Omental fat pad (tissue), 4 donors: ENCODE results near the gene ST3GAL3. TPM values are rescaled to one million over a fixed set of nuclear protein-coding genes. Genes with fewer than 3 reads are reported as not detected.

Source experiments
- ATAC-seq: fragments of 150-250 bp; one replicate; pipeline ENCODE4 v1.9.1; 2016; ENCODE audit warnings: mild to moderate bottlenecking, moderate library complexity; ENCODE audit not compliant: low FRiP score
- DNase-seq: peaks from one replicate; pipeline ENCODE4 v3.0.0-alpha.2; 2019; ENCODE audit warnings: low spot score
- total RNA-seq, 4 donors: library from RNA; depleted of rRNA; stranded (reverse); fragments of >200 nt; gene quantifications; one replicate each; pipeline ENCODE4 v1.1.0, GENCODE V29; 2016
- TF ChIP-seq, protein P1 (sequence below), 3 donors: fragments of 450-650 bp; IDR thresholded peaks; one replicate each; pipeline ENCODE4 v1.5.1; 2016 to 2017; ENCODE audit warnings: antibody characterized with exemption in 3 of 3, mild to moderate bottlenecking in 3 of 3, moderate library complexity in 2 of 3

Gene ST3GAL3
- total RNA-seq, 4 donors from 2014 or later, result 13.4 to 23.9 (median 20.1) TPM

DNA sequence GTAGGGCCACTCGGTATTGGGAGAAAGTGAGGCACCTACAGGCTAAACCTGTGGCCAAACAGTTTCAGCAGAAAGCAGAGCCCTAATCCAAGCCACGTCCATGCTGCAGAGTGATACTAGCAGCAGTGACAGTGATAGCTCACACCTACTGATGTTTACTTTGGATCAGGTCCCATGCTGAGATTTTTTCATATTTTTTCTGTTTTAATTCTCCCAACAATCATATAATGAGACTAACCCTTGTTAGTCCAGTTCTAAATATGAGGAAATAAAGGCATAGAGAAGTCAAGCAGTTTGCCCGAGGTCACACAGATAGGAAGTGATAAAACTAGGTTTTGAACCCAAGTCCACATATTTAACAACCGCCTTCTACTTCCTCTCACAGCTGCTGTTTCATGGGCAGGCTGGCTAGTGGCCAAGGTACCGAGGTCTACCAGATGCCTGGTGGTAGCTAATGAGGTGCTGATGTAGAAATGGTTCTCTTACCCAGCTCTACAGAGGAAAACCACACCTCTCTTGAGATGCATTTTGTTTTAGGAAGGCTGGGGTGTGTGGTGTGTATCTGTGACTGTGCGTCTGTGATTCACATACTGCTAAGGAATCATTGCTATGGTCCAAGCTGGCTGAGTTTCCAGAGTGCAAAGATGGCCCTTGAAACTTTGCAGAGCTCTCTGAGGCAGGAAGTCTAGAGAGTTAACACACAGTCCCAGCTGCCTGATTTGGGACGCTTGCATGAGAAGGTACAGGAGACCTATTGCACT lies 146.0 kb downstream of the ST3GAL3 start:
- ATAC-seq, result no peak
- no peak for DNase-seq
- TF ChIP-seq, protein P1, sequence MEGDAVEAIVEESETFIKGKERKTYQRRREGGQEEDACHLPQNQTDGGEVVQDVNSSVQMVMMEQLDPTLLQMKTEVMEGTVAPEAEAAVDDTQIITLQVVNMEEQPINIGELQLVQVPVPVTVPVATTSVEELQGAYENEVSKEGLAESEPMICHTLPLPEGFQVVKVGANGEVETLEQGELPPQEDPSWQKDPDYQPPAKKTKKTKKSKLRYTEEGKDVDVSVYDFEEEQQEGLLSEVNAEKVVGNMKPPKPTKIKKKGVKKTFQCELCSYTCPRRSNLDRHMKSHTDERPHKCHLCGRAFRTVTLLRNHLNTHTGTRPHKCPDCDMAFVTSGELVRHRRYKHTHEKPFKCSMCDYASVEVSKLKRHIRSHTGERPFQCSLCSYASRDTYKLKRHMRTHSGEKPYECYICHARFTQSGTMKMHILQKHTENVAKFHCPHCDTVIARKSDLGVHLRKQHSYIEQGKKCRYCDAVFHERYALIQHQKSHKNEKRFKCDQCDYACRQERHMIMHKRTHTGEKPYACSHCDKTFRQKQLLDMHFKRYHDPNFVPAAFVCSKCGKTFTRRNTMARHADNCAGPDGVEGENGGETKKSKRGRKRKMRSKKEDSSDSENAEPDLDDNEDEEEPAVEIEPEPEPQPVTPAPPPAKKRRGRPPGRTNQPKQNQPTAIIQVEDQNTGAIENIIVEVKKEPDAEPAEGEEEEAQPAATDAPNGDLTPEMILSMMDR (IDR thresholded peaks at IDR 0.05), result no peak

DNA sequence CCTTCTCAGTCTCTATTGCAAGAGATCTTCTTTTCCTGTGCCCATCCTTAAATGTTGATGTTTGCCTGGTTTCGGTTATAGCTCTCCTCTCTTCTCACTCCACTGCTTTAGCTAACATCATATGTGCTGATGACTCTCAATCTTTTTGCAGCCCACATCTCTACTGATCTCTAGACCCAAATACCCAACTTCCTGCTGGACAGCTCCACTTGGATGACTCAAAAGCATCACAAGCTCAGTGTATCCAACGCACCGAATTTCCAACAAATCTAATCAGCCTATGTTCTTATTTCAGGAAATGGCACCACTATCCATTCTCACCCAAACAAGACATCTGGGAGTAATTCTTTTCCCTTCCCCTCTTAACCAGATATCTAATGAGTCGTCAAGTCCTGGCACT lies 147.1 kb downstream of the ST3GAL3 start:
- no peak for DNase-seq
- TF ChIP-seq, protein P1 (IDR thresholded peaks at IDR 0.05), result no peak
- ATAC-seq, result no peak

DNA sequence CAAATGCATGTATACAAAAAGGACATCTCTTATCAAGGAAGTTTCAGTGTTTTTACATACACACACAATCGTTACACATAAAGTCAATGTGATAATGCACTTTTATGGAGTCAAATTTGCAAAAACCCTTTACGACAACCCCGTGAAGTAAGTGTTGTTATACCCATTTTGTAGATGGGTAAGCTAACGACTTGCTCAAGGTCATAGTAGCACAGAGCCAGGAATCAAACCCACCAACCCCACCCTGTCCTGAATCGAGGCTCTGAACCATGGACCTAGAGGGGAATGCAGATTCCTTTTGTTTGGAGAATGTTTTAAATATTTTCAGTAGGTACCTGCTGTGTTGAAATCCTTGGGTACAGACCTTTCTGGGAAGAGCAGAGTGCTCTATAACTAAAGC lies 148.9 kb downstream of the ST3GAL3 start:
- TF ChIP-seq, protein P1 (IDR thresholded peaks at IDR 0.05), result no peak
- DNase-seq (no peak), ATAC-seq (no peak)

DNA sequence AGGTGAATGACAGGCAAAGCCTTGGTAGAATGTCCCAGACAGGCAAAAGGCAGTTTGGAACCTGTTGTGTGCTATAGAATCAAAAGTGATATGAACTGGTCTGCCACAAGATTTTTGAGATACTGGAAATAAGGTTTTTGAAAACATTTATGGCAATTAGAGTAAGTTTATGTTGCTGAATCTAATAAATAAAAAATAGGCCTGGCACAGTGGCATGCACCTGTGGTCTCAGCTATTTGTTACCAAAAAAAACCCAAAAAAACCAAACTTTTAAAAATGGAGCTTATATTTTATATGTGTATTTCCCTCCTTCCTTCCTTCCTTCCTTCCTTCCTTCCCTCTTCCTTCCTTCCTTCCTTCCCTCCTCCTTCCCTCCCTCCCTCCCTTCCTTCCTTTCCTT lies 149.8 kb downstream of the ST3GAL3 start:
- TF ChIP-seq, protein P1 (IDR thresholded peaks at IDR 0.05), result no peak
- DNase-seq (no peak), ATAC-seq (no peak)

DNA sequence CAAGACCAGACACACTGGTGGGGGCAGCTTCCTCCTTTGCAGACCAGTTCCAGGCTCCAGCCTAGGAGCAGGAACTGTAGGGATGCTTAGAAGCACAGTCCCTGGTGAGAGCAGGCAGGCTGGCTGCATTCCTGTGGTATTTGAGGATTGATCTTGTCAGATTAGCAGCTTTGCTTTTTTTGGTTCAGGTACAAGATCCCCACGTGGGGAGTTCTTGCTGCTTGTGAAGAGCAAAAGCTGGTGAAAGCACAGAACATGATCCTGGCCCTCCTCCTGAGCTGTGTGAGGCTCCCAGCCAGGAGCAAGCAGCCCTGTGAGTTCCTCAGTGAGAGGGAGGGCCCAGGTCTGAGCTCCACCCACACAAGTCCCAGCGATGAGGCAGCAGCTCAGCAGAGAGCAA lies 151.0 kb downstream of the ST3GAL3 start:
- ATAC-seq (peak; percentile 83), DNase-seq (no peak)
- TF ChIP-seq, protein P1 (IDR thresholded peaks at IDR 0.05), result no peak

DNA sequence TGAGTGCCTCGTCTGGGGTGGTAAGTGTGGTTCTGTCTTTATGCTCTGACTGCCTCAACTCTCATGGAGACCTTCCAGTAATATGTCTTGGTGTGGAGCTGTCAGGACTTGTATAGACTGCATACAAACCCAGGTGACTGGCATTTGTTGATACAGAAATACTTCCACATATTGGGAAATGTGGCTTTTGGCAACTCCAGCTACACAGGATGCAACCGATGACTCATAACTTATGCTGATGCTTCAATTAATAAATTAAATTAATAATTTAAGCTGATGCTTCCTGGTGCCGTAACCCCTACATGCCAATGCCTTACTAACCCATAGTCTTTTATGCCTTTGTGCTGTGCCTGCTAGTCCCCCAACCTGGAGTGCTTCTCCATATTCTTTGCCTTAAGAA lies 154.0 kb downstream of the ST3GAL3 start:
- ATAC-seq, result peak; percentile 36
- TF ChIP-seq, protein P1 (IDR thresholded peaks at IDR 0.05), result no peak
- DNase-seq, result no peak
